Kidney glomerular epithelial cell (primary cell): ENCODE results near the gene ST3GAL3.

Experiments used
- DNase-seq: peaks from one replicate; lab custom pipeline; 2025; lab: John Stamatoyannopoulos, UW

ST3GAL3 gene

GRCh38 chr1:43878854-43879253 is 171.5 kb downstream of the ST3GAL3 start:
- no peak for DNase-seq

- peak; percentile 41 for DNase-seq
Observed at GRCh38 chr1:43879414-43879813, 172.1 kb downstream of the ST3GAL3 start.

- DNase-seq = no peak
Observed at GRCh38 chr1:43879996-43880395, 172.7 kb downstream of the ST3GAL3 start.

- no peak for DNase-seq
Observed at GRCh38 chr1:43880604-43881003, 173.3 kb downstream of the ST3GAL3 start.

GRCh38 chr1:43881415-43881814 is 174.1 kb downstream of the ST3GAL3 start:
- no peak for DNase-seq

- no peak for DNase-seq
Observed at GRCh38 chr1:43882763-43883162, 175.4 kb downstream of the ST3GAL3 start.

GRCh38 chr1:43883321-43883720 is 176.0 kb downstream of the ST3GAL3 start:
- DNase-seq = no peak

- DNase-seq = no peak
Observed at GRCh38 chr1:43885279-43885801, 178.0 kb downstream of the ST3GAL3 start.

- DNase-seq = no peak
Observed at GRCh38 chr1:43887748-43888147, 180.4 kb downstream of the ST3GAL3 start.

GRCh38 chr1:43890815-43891214 is 183.5 kb downstream of the ST3GAL3 start:
- no peak for DNase-seq

- no peak for DNase-seq
Observed at GRCh38 chr1:43893006-43893405, 185.7 kb downstream of the ST3GAL3 start.

- DNase-seq = no peak
Observed at GRCh38 chr1:43898981-43899380, 191.6 kb downstream of the ST3GAL3 start.

GRCh38 chr1:43900386-43900785 is 193.1 kb downstream of the ST3GAL3 start:
- DNase-seq = no peak

- DNase-seq = no peak
Observed at GRCh38 chr1:43901196-43901961, 194.0 kb downstream of the ST3GAL3 start.

GRCh38 chr1:43902058-43902831 is 194.9 kb downstream of the ST3GAL3 start:
- no peak for DNase-seq

GRCh38 chr1:43904660-43905551 is 197.6 kb downstream of the ST3GAL3 start:
- DNase-seq = no peak

- DNase-seq = no peak
Observed at GRCh38 chr1:43908226-43908625, 200.9 kb downstream of the ST3GAL3 start.

- no peak for DNase-seq
Observed at GRCh38 chr1:43908858-43909257, 201.5 kb downstream of the ST3GAL3 start.

GRCh38 chr1:43910343-43910742 is 203.0 kb downstream of the ST3GAL3 start:
- DNase-seq = no peak

GRCh38 chr1:43912607-43913006 is 205.3 kb downstream of the ST3GAL3 start:
- DNase-seq = no peak

- DNase-seq = no peak
Observed at GRCh38 chr1:43913051-43913501, 205.7 kb downstream of the ST3GAL3 start.
